AG04449 (cell line): ENCODE measurements around the gene SFN.

Experiments
- CTCF ChIA-PET: fragments of 350-600 bp; formaldehyde crosslinking; extraction: SDS; loops from one replicate; lab custom pipeline; 2021; ENCODE audit warnings: antibody characterized with exemption; lab: Yijun Ruan, JAX
- POLR2A ChIA-PET: fragments of 400-600, 350-600 bp; formaldehyde crosslinking; extraction: SDS; loops from one replicate; lab custom pipeline; 2020; ENCODE audit warnings: antibody characterized with exemption, inconsistent platforms; lab: Yijun Ruan, JAX
- DNase-seq: peaks from one replicate; pipeline ENCODE4 v3.0.0-alpha.2; 2010; ENCODE audit warnings: low read depth, low spot score
- H3K4me3 ChIP-seq: 2 replicates; pipeline ENCODE4 v1.5.1; 2011; ENCODE audit warnings: low read depth, mild to moderate bottlenecking, control low read depth, low read length
- CTCF ChIP-seq: IDR thresholded peaks from one replicate; pipeline ENCODE4 v1.5.1; 2011; ENCODE audit warnings: mild to moderate bottlenecking, moderate library complexity, low read length, control low read depth, inconsistent platforms; ENCODE audit not compliant: insufficient read depth; ENCODE audit errors: missing control alignments

SFN gene

DNA sequence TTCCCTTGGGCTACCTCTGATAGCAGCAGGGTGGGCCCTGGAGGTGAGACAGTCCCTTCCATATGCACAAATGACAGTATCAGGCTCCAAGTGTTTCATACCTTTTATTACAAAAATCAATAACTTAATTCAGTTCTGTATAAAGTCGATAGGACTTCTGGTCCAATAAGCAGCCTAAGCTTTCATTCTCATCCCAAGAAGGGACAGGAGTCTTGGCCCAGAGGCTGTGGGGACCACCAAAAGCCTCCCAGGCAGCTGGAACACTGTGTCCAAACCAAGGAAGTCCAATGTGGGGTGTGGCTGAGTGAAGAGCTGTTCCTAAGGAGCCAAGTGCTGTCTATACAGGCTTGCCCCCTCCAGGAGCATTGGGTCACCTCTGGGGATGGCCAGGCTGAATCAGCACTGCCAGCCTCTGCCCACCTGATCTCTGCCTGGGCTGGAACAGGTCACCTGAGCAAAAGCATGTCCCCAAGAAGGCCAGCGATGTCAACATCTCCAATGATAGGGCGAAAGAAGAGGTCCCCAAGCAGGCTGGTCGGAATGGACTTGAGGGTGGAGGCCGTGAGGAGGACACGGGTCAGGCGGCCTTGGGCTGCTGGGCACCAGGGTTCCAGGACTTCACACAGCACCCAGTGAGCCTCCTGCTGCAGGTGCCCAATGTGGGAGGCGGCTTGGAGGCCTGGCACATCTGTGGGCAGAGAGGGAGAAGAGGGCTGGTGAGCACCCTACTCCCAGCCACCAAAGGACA, 48.6 kb downstream of the SFN start:
- POLR2A ChIA-PET = no interaction called here
- no peak for TF ChIP-seq CTCF
- no peak for DNase-seq
- H3K4me3 ChIP-seq = no peak overlapping the region
- CTCF ChIA-PET = no interaction called here

DNA sequence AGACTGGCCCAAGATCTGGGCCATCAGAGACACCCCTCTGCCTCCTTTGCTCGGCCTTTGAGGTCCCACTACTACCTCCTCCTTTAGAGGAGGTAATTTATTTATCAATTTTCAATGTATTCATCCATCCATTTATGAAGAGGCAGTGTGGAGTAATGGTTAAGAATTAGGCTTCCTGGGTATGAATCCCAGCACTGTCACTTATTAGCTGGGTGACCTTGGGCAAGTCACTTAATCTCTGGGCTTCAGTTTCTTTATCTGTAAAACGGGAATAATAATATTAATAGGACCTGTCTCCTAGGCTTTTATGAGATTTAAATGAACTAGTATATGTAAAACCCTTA, 49.2 kb downstream of the SFN start:
- no peak overlapping the region for H3K4me3 ChIP-seq
- no peak for TF ChIP-seq CTCF
- ChIA-PET POLR2A (no interaction called here), CTCF (no interaction called here)
- DNase-seq = no peak

- H3K4me3 ChIP-seq = no peak overlapping the region
- ChIA-PET CTCF (no interaction called here), POLR2A (no interaction called here)
- TF ChIP-seq CTCF = no peak
- no peak for DNase-seq
These were observed 50.4 kb downstream of the SFN start for GRCh38 chr1:26913389-26913753.
